KMS-11 (cell line): ENCODE data around the gene TOP3B.
A peak's percentile ranks its signal among the peaks of the same experiment; 100 is the strongest.

Experiments
- H2AFZ ChIP-seq: fragments of 200-600 bp; sonication (generic); 2 replicates; pipeline ENCODE4 v1.6.1; 2016; ENCODE audit warnings: antibody characterized with exemption, mixed run types, low read depth
- H3K27ac ChIP-seq: fragments of 200-600 bp; sonication (generic); 2 replicates; pipeline ENCODE4 v1.6.1; 2016; ENCODE audit warnings: mild to moderate bottlenecking, mixed run types
- H3K27me3 ChIP-seq: fragments of 200-600 bp; sonication (generic); 2 replicates; pipeline ENCODE4 v1.6.1; 2017; ENCODE audit warnings: mild to moderate bottlenecking, low read depth, mixed run types, moderate library complexity; ENCODE audit not compliant: insufficient read depth
- H3K36me3 ChIP-seq: fragments of 200-600 bp; sonication (generic); 2 replicates; pipeline ENCODE4 v1.6.1; 2017; ENCODE audit warnings: mild to moderate bottlenecking, mixed run types; ENCODE audit not compliant: insufficient read depth
- H3K4me1 ChIP-seq: fragments of 200-600 bp; sonication (generic); 2 replicates; pipeline ENCODE4 v1.6.1; 2016; ENCODE audit warnings: mild to moderate bottlenecking, low read depth, mixed run types; ENCODE audit not compliant: poor library complexity, severe bottlenecking
- H3K4me2 ChIP-seq: fragments of 200-600 bp; sonication (generic); 2 replicates; pipeline ENCODE4 v1.7.0; 2016; ENCODE audit warnings: mild to moderate bottlenecking, mixed run types
- H3K4me3 ChIP-seq: fragments of 200-600 bp; sonication (generic); IDR thresholded peaks from 2 replicates; pipeline ENCODE4 v1.6.1; 2017; ENCODE audit warnings: low read depth, low read length, mixed read lengths; ENCODE audit not compliant: insufficient read depth
- H3K79me2 ChIP-seq: fragments of 200-600 bp; sonication (generic); 2 replicates; pipeline ENCODE4 v1.6.1; 2016; ENCODE audit warnings: low read depth, mixed run types; ENCODE audit not compliant: insufficient read depth
- H3K9ac ChIP-seq: fragments of 200-600 bp; sonication (generic); 2 replicates; pipeline ENCODE4 v1.6.1; 2016; ENCODE audit warnings: mild to moderate bottlenecking, mixed run types
- H4K20me1 ChIP-seq: fragments of 200-600 bp; sonication (generic); 2 replicates; pipeline ENCODE4 v1.6.1; 2016; ENCODE audit warnings: mild to moderate bottlenecking, mixed run types; ENCODE audit not compliant: insufficient read depth
- TF ChIP-seq, protein P1 (sequence below): fragments of 200-600 bp; sonication (generic); conservative IDR thresholded peaks from 2 replicates; pipeline ENCODE4 v1.6.1; 2017; ENCODE audit warnings: low read depth, mild to moderate bottlenecking, antibody characterized with exemption, low read length, moderate library complexity, mixed read lengths

Gene TOP3B

DNA sequence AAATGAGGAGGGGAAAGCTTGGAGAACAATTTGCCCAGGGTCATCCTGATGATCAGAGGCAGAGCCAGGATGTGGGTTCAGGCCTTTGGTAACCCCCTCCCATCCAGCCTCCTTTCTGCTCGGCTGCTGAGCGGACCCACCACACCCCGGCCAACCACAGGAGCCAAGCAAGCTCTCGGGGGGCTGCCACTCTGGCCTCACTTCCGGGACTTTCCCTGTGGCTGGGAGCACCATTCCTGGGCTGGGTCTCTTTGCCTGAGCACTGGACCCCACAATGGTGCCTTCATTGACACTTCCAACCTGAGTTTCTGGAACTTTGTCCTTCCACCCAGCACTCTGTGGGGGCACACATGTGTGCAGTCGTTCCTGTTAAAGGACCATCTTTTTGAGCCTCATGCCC is 9.8 kb downstream of the TOP3B start:
- no peaks in the 10 kb centered on the region for H3K4me1 ChIP-seq
- H3K79me2 ChIP-seq, result no peaks in the 10 kb centered on the region
- H2AFZ ChIP-seq, result no peak overlapping the region
- no peaks in the 10 kb centered on the region for H3K36me3 ChIP-seq
- no peaks in the 10 kb centered on the region for H4K20me1 ChIP-seq
- H3K27ac ChIP-seq, result no peak overlapping the region
- H3K9ac ChIP-seq, result no peak overlapping the region
- no peak overlapping the region for H3K4me2 ChIP-seq
- no peak overlapping the region for H3K4me3 ChIP-seq
- H3K27me3 ChIP-seq, result no peaks in the 10 kb centered on the region
- TF ChIP-seq, protein P1, sequence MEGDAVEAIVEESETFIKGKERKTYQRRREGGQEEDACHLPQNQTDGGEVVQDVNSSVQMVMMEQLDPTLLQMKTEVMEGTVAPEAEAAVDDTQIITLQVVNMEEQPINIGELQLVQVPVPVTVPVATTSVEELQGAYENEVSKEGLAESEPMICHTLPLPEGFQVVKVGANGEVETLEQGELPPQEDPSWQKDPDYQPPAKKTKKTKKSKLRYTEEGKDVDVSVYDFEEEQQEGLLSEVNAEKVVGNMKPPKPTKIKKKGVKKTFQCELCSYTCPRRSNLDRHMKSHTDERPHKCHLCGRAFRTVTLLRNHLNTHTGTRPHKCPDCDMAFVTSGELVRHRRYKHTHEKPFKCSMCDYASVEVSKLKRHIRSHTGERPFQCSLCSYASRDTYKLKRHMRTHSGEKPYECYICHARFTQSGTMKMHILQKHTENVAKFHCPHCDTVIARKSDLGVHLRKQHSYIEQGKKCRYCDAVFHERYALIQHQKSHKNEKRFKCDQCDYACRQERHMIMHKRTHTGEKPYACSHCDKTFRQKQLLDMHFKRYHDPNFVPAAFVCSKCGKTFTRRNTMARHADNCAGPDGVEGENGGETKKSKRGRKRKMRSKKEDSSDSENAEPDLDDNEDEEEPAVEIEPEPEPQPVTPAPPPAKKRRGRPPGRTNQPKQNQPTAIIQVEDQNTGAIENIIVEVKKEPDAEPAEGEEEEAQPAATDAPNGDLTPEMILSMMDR, result no peak

DNA sequence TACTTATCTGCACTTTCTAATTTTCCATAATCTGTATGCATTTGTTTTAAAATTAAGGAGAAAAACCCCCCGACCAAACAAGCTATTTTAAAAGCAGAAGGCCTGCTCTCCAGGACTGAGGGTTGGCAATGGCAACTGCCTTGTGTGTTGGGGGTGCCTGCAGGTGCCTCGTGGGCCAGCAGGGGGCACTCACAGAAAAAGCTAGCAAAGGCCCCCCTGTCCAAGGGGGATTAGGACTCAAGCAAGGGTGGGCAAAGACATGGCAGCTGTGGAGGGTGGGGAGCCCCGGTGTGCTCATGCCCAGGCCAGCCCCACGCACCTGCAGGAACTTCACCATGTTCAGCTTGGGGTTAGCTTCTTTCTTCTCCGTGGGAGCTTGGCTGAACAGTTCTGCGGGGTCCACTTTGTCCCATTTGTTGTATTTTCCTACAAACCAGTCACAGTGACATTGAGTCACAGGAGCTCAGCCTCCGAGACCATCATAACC is 10.3 kb downstream of the TOP3B start:
- no peaks in the 10 kb centered on the region for H3K27me3 ChIP-seq
- H3K4me2 ChIP-seq, result no peak overlapping the region
- no peak overlapping the region for H3K9ac ChIP-seq
- no peak overlapping the region for H2AFZ ChIP-seq
- no peaks in the 10 kb centered on the region for H4K20me1 ChIP-seq
- TF ChIP-seq, protein P1, result peak; percentile 92
- H3K79me2 ChIP-seq, result no peaks in the 10 kb centered on the region
- H3K4me3 ChIP-seq, result no peak overlapping the region
- no peaks in the 10 kb centered on the region for H3K36me3 ChIP-seq
- H3K4me1 ChIP-seq, result no peaks in the 10 kb centered on the region
- H3K27ac ChIP-seq, result no peak overlapping the region

DNA sequence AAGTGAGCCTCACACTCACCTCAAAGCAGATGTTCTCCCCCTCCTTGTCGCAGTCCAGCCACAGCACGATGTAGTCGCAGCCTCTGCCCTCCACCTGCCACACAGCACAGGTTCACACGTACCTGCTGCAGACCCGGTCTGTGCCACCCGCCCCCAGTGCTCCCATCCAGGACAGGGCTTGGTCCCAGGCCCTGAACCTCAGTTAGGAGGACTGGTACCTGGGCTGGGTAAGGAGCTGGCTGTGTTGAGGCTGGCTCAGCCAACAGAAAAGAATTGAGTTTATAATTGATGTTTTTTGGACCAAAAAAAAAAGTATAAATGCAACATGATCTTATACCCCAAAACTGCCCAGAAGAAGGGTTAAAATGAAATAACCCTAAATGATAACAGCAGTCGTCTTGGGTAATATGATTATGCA is 10.7 kb downstream of the TOP3B start:
- Histone ChIP-seq H4K20me1 (no peaks in the 10 kb centered on the region), H2AFZ (no peak overlapping the region), H3K27ac (no peak overlapping the region), H3K4me3 (no peak overlapping the region), H3K4me2 (no peak overlapping the region), H3K36me3 (no peaks in the 10 kb centered on the region), H3K79me2 (no peaks in the 10 kb centered on the region), H3K4me1 (no peaks in the 10 kb centered on the region), H3K9ac (no peak overlapping the region), H3K27me3 (no peaks in the 10 kb centered on the region)
- TF ChIP-seq, protein P1, result no peak

DNA sequence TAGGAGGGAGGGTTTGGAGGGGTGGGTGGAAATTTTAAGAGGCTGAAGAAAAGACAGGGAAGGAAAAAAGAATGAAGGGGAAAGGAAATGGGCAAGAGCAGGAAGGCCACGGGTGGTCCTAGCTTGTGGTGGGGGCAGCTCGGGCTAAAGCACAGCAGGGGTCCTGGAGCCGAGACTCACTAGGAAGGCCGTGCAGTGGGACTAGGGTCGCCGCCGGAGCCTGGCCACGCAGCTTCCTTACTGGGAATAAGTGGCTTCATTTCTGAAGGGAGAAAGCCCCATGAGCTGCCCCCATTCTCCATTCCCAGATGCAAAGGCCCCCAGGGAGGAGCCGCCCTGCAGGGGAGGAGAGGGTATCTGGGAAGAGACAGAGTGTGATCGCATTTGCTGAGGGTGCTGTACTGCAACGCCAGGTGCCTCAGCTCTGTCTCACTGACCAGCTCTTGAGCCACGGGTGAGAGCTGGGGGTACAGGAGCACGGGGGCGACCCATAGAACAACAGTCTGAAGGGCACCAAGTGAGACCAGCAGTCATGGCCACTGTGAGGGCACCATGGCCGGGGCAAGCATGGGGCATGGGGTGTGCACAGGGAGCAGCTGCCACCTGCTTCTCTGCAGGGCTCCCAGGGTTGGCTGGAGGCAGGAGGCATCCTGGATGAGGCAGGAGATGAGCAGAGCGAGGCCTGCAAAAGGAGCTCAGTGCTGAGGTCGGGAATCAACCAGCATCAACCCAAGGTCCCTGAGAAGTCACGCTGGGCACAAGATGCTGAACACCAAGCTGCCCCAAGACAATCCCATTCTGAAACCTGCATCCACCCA is 11.6 kb downstream of the TOP3B start:
- H3K36me3 ChIP-seq, result no peaks in the 10 kb centered on the region
- no peak overlapping the region for H2AFZ ChIP-seq
- no peaks in the 10 kb centered on the region for H3K4me1 ChIP-seq
- H3K27me3 ChIP-seq, result no peaks in the 10 kb centered on the region
- H3K9ac ChIP-seq, result no peak overlapping the region
- TF ChIP-seq, protein P1, result no peak
- H3K4me3 ChIP-seq, result no peak overlapping the region
- no peaks in the 10 kb centered on the region for H3K79me2 ChIP-seq
- H4K20me1 ChIP-seq, result no peaks in the 10 kb centered on the region
- no peak overlapping the region for H3K27ac ChIP-seq
- no peak overlapping the region for H3K4me2 ChIP-seq
